ENCODE results near the gene HMGN1.
A peak's percentile ranks its signal among the peaks of the same experiment; 100 is the strongest.
"Not testable (repeated sequence)": the region's sequence is repeated elsewhere in the genome, so short reads cannot be mapped to it uniquely, and the experiment has no call there.

The HMGN1 gene, protein sequence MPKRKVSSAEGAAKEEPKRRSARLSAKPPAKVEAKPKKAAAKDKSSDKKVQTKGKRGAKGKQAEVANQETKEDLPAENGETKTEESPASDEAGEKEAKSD

DNA sequence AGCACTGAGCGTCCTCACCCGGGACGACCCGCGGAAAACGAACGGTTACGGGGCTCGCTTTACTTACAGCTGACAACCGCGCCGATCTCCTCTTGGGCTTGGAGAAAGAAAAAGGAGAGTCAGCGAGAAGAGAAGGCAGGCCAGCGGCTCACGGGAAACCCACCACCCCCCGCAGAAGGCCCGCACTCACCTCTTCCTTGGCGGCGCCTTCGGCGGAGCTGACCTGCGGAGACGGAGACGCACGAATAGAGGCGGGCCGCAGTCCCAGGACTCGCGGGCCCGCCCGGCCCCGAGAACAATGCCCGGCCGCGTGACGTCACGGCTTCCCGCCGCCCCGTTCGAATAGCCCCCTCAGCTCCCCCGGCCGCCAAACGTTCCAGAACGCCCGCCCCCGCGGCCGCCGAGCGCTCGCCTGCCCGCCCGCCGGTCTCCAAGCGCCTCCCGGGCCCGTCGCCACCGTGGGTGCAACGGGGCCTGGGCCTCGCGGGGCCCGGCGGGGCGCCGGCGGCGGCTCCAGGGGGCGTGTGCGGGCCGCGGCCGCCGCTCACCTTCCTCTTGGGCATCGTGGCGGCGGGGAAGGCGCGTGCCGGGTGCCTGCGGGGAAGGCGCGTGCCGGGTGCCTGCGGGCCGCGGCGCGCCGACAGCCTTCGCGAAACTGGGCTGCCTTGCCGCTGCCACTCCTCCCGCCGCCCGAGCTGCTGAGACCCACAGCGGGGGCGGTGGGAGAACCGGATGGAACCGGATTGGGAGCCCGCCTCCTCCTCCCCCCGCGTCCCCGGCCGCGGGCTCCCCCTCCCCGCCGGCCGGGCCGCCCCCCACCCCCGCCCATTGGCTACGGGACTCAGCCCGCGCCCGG lies at the start of gene HMGN1:
Gene HMGN1, minus strand, starts transcription at position 734 of the 856 bp plus-strand sequence. Its CDS starts 171 bp downstream, at position 563.
- DNase-seq (ENCODE audit: low spot score), result peak; percentile 88

DNA sequence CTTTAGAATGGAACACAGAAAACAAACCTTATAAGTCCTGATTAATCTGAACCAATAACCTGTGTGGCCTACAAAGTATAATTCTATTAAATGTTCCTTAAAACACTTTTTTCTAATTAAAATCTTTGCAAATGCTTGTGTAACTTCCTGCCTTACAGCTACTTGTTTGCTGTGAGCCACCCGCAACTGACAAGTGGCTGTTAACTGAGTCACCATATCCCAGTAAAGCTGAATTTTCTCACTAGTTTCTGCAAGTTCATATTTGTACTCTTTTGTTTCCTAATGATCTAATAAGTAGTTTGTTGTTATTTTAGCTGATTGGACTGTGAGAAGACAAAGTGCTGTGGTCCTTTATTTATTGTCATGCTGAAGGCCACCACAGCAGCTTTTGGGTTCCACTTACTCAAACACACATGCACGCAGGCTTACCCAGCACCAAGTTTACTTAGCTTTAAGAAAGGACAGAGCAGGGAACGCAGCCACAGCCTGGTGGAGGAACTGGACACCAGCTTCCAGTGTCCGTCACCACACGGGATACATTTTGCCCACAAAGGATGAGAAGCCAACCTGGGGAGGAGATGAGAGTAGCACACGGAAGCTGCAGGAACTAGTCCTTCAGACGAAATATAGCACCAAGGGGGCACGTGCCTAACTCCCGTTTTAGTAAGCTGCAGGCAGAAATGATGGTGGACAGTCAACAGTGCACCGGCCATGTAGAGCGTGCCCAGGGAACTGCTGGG lies 48.9 kb upstream of the HMGN1 start:
- no peak for DNase-seq (ENCODE audit: low spot score)

DNA sequence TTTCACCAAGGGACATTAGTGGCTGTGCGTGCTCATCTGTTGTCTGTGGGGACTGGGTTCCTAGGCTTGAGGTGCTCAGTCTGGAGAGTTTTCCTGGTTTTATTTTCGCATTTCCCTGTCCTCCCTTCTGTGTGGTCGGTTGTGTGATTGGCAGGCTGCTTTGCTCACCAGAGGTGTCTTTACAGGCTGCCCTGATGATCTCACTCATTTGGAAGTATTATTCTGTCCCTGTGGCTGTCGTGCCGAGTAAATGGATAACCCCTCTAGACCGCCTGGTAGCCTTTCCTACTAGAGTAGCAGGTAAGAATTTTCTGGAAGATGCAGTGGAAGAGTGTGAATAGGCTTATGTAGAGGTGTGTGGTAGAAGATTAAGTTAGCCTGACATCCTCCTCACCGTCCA lies 44.1 kb upstream of the HMGN1 start:
- no peak for DNase-seq (ENCODE audit: low spot score)

DNA sequence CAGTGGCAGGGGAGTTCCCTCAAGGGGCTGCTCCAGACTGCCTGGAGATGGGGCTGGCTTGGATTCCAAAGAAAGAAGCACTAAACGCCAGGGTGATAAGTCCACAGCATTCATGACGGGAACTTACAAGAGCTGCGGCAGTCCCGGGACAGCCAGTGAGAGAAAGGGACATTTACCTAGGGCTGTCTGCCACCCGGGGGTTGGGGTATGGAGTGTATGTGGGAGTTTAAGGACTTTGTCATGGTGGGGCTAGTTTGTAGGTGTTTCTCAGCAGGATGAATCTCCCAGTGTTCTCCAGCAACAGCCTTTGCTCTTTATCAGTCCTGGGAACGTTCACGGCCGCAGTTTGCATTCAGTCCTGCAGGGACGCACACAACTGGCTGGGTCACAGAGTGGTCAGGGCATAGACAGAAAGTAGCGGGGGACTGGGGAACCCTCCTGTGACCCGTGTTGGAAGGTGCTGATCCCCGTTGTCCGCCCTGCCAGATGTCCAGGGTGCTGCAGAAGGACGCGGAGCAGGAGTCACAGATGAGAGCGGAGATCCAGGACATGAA lies 41.4 kb upstream of the HMGN1 start:
- DNase-seq (ENCODE audit: low spot score), result no peak

DNA sequence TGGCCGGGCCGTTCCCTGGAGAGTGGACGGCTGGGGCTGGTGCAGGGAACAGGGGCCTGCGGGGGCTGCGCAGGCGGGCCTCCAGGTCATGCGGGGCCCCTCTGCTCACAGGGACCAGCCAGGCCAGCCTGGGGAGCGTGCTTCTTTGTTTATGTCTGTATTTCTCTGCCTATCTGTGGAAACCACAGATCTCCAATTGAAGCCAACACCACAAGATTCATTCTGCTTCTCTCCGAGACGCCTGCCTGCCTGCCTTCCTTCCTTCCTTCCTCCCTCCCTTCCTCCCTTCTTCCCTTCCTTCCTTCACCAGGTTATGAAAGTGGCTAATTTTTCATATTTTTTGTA lies 39.9 kb upstream of the HMGN1 start:
- DNase-seq (ENCODE audit: low spot score), result no peak

DNA sequence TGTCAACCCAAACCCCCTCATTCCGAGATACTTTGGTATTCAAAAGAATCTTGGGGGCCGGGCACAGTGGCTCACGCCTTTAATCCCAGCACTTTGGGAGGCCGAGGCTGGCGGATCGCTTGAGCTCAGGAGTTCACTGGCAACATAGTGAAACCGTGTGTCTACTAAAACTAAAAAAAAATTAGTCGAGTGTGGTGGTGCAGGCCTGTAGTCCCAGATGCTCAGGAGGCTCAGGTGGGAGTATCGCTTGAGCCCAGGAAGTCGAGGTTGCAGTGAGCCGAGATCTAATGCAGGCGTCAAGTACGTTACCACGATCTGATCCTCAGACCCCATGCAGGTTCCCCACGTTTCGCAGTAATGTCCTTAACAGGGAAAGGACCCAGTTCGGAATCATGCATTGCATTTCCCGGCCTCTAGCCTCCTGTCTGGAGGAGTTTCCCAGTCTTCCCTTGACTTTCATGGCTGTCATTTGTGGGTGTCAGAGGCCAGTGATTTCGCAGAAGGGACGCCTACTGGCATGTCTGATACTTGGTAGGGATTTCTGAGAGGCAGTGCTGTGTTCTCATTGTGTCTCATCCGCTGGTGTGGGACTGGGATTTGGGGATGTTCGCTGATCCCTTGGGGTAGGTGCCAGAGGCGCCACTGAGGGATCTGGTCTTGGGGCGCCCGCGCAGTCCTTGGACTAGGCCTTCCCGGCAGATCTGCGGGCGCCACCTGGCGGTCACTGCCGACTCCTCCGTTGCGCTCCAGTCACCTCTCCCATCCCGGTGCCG lies 39.3 kb upstream of the HMGN1 start:
- peak; percentile 93 for DNase-seq (ENCODE audit: low spot score)

DNA sequence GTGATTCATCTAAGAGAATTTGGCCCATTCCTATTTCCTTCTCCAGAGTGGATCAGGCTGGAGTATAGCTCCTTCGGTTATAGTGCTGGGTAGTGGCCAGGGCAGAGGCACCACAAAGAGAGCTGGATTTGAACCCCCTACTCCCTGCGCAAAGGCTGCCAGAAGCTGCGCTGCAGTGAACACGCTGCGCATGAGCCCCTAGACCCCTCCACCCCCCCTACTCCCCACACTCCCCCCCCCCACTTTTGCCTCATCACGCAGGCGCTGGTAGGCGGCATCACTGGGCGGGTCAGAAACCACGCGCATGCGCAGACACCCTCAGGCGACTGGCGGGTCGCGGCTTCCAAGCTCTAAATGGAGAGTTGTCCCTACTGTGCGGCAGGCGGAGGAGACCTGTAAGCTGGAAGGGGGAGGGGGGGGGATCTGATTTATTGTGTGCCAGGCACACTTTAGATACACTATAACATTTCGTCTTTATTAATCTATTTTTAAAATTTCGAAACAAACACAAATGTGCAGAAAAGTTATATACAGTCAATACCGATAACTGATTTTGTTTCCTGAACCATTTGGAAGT lies 38.7 kb upstream of the HMGN1 start:
- DNase-seq (ENCODE audit: low spot score), result peak; percentile 98

DNA sequence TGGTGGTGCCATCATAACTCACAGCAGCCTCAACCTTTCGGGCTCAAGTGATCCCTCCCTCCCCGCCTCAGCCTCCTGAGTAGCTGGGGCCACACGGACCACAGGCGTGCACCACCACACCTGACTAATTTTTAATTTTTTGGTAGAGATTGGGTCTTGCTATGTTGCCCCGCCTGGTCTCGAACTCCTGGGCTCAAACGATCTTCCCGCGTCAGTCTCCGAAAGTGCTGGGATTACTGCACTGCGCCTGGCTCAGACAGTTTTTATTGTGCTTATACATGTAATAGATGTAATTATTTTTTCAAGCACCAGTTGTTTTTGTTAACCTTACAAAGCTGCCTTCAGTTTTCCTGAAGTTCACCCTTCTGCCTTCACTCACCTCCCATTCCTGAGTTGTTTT lies 38.0 kb upstream of the HMGN1 start:
- DNase-seq (ENCODE audit: low spot score), result no peak

DNA sequence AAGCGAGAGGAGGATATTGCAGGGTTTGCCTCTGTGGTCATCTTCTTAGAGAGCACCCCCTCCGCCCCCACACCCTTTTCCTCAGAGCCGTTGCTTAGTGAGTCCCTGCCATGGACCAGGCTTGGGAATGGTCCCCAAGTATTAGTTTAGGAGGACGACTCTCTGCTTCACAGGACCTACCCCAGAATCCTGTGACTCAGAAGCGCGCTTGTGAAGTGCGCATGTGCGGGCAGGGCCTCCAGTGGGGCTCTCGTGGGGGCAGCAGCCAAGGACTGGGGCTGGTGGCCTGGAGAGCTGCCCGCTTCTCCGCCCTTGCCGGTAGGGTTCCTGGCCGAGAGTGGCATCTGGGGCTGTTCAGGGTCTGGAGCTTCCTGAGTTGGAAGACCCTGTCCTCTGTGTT lies 37.3 kb upstream of the HMGN1 start:
- DNase-seq (ENCODE audit: low spot score), result no peak

DNA sequence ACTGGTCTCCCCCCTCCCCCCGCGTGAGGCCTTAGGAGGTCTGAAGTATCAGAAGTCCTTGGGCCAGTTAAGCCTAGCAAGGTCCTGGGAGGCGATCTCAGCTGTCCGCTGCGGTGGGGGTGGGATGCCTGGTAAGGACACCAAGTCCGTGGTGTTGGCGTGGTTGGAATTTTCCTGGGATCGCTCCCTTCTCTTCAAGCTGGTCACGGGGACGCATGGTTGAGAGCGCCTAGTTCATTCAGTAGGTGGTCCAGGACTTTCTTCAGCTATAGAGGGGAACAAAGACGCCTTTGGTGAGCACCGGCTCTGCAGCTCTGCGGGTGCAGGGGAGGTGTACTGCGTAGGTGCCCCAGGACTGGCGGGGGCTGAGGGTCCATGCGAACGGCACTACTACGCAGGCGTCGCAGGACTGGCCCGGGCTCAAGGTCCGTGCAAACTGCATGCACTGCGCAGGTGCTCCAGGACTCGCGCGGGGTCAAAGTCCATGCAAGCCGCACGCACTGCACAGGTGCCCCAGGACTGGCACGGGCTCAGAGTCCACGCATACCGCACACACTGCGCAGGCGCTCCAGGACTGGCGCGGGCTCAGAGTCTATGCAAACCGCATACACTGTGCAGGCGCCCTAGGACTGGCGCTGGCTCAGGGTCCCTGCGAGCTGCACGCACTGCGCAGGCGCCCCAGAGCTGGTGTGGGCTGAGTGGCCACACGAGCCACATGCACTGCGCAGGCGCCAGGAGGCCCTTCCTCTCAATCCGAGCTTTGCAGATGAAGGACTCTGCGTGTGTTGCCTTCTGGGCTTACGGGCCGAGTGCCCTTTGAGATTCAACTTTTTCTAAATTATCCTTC lies 36.6 kb upstream of the HMGN1 start:
- DNase-seq (ENCODE audit: low spot score), result no peak

DNA sequence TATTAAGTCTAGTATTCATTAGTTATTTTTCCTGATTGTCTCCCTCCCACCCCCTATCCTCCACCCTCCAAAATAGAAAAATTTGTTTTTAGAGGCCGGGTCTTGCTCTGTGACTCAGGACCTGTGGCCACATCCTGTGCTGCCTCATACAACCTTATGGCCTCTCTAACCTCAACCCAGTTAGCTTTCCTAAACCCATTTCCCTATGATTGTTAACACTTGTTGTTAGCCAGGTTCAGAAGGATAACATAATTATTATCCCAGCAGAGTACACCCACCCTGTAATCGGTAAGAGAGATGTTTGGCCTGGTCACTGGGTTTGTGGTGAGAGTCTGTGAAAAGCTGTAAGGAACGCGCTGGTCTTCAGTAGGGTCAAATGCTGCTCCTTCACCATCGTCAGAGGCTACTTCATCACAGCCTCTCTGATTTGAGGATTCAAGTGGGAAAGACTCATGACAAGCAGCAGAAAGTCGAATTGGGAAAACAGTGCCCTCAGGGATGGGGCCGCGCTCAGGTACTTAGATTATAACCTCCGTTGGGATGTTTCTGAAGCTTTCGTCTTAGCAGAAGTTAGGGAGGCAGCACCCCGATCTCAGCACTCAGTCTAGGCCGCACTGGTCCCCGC lies 35.9 kb upstream of the HMGN1 start:
- no peak for DNase-seq (ENCODE audit: low spot score)

DNA sequence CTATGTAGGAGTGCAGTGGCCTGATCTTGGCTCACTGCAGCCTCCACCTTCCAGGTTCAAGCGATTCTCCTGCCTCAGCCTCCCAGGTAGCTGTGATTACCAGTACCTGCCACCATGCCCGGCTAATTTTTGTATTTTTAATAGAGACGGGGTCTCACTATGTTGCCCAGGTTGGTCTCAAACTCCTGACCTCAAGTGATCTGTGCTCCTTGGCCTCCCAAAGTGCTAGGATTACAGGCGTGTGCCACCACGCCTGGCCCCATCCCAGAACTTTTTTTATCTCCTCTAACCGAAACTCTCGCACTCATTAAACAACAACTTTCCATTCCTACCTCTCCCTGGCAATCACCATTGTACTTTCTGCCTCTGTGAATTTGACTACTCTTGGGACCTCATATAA lies 33.2 kb upstream of the HMGN1 start:
- DNase-seq (ENCODE audit: low spot score), result not testable (repeated sequence)

DNA sequence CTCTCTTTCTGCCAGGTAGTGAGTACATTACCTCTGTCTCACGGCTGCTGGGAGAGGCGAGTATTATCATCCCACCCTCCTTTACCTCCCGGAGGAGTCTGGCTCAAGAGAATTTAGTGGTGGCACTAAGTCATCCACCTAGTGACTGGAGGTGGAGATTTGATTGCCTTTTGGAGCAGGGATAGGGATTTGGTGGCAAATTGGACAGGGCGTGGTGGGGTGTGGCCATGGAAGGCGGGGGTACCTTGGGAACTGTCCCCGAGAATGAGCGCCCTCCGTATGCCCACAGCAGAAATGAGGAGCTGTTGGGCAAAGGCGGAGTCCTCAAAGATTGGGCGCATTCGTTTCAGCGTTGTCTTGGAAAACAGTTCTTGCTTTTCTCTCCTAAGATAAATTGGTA lies 32.1 kb upstream of the HMGN1 start:
- DNase-seq (ENCODE audit: low spot score), result peak; percentile 57

DNA sequence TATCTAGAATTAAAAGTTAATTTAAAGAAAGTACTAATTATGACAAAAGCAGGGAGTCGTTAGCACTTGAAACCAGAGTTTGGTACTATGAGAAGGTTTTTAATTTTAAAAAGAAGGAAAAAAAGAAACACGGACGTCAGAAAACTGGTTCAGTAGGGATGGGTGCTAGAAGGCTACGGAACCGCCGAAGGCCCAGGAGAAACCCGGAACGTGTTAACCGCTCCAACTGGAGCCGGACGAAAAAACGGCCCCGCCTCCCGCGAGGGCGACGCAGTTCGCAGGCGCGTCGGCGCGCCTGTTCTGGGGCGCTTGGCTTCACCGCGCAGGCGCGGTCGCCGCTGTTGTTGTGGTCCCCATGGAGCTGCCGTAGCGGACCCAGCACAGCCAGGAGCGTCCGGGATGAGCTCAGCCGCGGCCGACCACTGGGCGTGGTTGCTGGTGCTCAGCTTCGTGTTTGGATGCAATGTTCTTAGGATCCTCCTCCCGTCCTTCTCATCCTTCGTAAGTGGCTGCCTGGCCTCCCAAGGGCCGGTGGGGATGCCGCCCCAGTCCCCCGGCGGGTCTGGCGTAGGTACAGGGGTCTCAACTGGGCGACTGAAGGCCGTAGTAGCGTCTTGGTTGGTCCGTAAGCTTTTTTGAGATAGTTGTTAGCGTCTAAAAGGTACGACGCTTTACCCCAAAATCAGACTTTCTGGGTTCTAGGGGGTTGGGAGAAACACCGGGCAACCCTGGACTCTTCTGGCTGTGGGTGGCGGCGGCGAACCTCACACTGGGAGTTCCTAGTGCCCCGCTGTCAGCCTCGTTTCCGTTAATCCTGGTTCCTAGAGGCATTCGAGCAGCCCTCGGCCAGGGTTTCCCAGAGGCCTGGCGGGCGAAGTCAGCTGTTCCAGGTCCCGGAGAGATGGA lies 31.4 kb upstream of the HMGN1 start:
- DNase-seq (ENCODE audit: low spot score), result peak; percentile 98

DNA sequence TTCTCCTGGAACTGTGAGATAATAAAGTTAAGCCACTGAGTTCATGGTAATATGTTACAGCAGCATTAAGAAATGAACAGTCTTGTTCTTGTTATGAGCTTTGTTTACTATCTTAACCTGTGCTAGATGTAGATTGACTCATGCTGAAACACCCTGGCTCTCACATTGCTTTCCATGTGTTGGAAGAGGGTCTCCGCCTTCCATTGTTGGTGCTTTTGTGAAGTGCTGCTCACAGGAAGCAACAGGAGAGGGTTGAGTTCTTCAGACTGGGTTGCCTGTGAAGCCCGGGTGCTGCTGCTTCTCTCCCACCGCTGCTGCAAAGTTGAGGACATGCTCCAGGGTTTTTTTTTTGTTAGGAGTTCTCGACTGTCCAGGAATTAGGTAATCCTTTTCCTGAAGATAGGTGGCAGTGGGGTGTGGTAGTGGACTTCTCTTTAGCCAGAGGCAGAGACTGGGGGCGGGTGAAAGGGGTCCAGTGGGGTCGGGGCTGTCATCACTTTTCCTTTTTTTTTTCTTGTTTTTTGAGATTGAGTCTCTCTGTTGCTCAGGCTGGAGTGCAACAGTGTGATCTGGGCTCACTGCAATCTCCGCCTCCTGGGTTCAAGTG lies 28.7 kb upstream of the HMGN1 start:
- DNase-seq (ENCODE audit: low spot score), result no peak

DNA sequence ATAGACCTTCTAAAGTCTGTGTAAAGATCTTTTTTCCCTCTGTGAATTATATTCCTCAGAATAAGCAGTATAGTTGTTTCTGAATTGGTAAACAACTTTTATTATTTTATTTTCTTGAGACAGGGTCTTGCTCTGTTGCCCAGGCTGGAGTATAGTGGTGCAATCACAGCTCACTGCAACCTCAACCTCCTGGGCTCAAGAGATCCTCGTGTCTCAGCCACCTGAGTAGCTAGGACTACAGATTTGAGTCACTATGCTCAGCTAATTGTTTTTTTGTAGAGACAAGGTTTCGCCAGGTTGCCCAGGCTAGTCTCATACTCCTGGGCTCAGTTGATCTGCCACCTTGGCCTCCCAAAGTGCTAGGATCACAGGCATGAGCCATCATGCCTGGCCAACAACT lies 26.6 kb upstream of the HMGN1 start:
- DNase-seq (ENCODE audit: low spot score), result no peak

DNA sequence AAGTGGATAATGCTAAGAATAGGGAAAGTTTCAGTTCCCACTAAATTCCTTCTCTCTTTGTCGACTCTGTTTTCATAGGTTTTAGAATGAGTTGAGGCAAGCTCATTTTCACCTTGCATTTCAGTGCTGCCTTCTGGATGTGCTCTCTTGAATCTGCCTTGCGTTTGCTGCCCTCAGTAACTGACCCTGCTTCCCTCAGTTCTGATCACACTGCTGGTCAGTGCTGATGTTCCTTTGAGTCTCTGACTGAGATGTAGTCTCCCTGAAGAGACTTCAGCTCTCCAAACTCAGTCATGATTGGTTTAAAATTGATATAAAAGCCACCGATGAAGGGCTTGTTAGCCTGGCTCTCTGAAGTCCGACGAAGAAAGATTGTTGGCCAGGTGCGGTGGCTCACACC lies 25.2 kb upstream of the HMGN1 start:
- DNase-seq (ENCODE audit: low spot score), result no peak

DNA sequence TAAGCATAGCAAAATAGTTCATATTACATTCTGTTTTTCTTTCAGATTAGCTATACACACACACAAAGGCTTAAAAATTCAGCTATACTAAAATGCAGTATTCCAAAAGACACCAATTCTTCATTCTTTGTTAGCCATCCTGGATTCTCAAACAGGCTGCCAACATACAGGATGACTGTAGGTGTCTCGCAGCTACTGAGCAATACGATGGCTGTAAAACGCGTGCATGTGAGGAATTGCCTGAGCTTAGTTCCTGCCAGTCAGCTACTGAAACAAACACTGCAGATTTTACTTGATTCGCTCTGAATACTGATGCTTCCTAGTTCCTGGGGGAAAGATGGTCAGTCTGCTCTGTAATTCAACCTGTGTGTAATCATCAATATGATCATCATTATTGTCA lies 24.7 kb upstream of the HMGN1 start:
- peak; percentile 54 for DNase-seq (ENCODE audit: low spot score)

DNA sequence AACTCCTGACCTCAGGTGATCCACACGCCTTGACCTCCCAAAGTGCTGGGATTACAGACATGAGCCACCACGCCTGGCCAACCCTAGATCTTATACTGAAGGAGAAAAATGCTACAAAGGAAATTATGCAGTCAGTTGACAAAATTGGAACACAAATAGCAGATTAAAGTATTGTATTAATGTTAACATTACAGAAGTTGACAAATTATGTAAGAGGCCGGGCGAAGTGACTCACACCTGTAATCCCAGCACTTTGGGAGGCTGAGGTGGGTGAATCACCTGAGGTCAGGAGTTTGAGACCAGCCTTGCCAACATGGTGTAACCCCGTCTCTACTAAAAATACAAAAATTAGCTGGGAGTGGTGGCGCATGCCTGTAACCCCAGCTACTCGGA lies 21.0 kb upstream of the HMGN1 start:
- DNase-seq (ENCODE audit: low spot score), result not testable (repeated sequence)
